Duodenal mucosa (tissue), 2 donors: Measurements from ENCODE around the gene CLDN7.

Experiments used
- H3K27ac ChIP-seq: one replicate; pipeline ENCODE4 v1.7.0; 2013; ENCODE audit warnings: low read depth, low read length
- H3K27me3 ChIP-seq, 2 donors: one replicate each; pipeline ENCODE4 v1.7.0; 2013; ENCODE audit warnings: low read length in 2 of 2, control low read depth in 1 of 2; ENCODE audit not compliant: insufficient read depth in 2 of 2, control insufficient read depth in 1 of 2
- H3K36me3 ChIP-seq, 2 donors: one replicate each; pipeline ENCODE4 v1.7.0; 2013; ENCODE audit warnings: low read length in 2 of 2, control low read depth in 1 of 2; ENCODE audit not compliant: insufficient read depth in 2 of 2, control insufficient read depth in 1 of 2
- H3K4me1 ChIP-seq, 2 donors: one replicate each; pipeline ENCODE4 v1.7.0; 2013; ENCODE audit warnings: low read length in 2 of 2, control low read depth in 1 of 2; ENCODE audit not compliant: insufficient read depth in 2 of 2, control insufficient read depth in 1 of 2
- H3K4me3 ChIP-seq, 2 donors: one replicate each; pipeline ENCODE4 v1.7.0; 2013; ENCODE audit warnings: low read length in 2 of 2, low read depth in 1 of 2
- H3K9ac ChIP-seq, 2 donors: one replicate each; pipeline ENCODE4 v1.7.0; 2013; ENCODE audit warnings: low read length in 2 of 2, low read depth in 1 of 2
- H3K9me3 ChIP-seq, 2 donors: one replicate each; pipeline ENCODE4 v1.7.0; 2013; ENCODE audit warnings: low read length in 2 of 2, control low read depth in 1 of 2; ENCODE audit not compliant: control insufficient read depth in 1 of 2

Gene CLDN7

GRCh38 chr17:7263801-7264078 is 1.5 kb upstream of the CLDN7 start:
- H3K9ac ChIP-seq: peak overlapping the region; percentile 94 to 98
- H3K27ac ChIP-seq: peak overlapping the region; percentile 91
- peaks cover 7 to 25% of the 10 kb centered on the region in 2 donors for H3K4me1 ChIP-seq
- H3K9me3 ChIP-seq: no peaks in the 10 kb centered on the region
- H3K27me3 ChIP-seq: peaks cover 0 to 12% of the 10 kb centered on the region in 2 donors
- peaks cover 10 to 14% of the 10 kb centered on the region in 2 donors for H3K36me3 ChIP-seq
- peak overlapping the region; percentile 85 to 94 for H3K4me3 ChIP-seq

- H3K9ac ChIP-seq: peak overlapping the region; percentile 94 to 98
- peaks cover 10 to 20% of the 10 kb centered on the region in 2 donors for H3K36me3 ChIP-seq
- peaks cover 12 to 28% of the 10 kb centered on the region in 2 donors for H3K4me1 ChIP-seq
- peaks cover 0 to 12% of the 10 kb centered on the region in 2 donors for H3K27me3 ChIP-seq
- H3K4me3 ChIP-seq: peak overlapping the region; percentile 85 to 94
- no peaks in the 10 kb centered on the region for H3K9me3 ChIP-seq
- peak overlapping the region; percentile 91 for H3K27ac ChIP-seq
These were observed 890 bp upstream of the CLDN7 start for GRCh38 chr17:7262935-7263800.

- peak overlapping the region; percentile 97 for H3K27ac ChIP-seq
- H3K27me3 ChIP-seq: peaks cover 0 to 12% of the 10 kb centered on the region in 2 donors
- H3K4me3 ChIP-seq: peak overlapping the region; percentile 92 to 94
- H3K9ac ChIP-seq: peak overlapping the region; percentile 94 to 98
- H3K36me3 ChIP-seq: peaks cover 10 to 32% of the 10 kb centered on the region in 2 donors
- no peaks in the 10 kb centered on the region for H3K9me3 ChIP-seq
- peaks cover 12 to 29% of the 10 kb centered on the region in 2 donors for H3K4me1 ChIP-seq
These were observed 693 bp downstream of the CLDN7 start for GRCh38 chr17:7261379-7262191.

- Histone ChIP-seq H3K4me1 (peaks cover 12 to 36% of the 10 kb centered on the region in 2 donors), H3K9ac (peak overlapping the region; percentile 94 to 98), H3K9me3 (no peaks in the 10 kb centered on the region), H3K4me3 (peak overlapping the region; percentile 92 to 94), H3K36me3 (peaks cover 10 to 38% of the 10 kb centered on the region in 2 donors), H3K27ac (peak overlapping the region; percentile 97), H3K27me3 (peaks cover 0 to 12% of the 10 kb centered on the region in 2 donors)
These were observed 1.5 kb downstream of the CLDN7 start for GRCh38 chr17:7260651-7261378.

GRCh38 chr17:7260151-7260550 is 2.1 kb downstream of the CLDN7 start:
- peak overlapping the region; percentile 97 for H3K27ac ChIP-seq

GRCh38 chr17:7259555-7259889 is 2.8 kb downstream of the CLDN7 start:
- Histone ChIP-seq H3K27ac (peak overlapping the region; percentile 86), H3K9me3 (no peaks in the 10 kb centered on the region), H3K36me3 (peaks cover 14 to 48% of the 10 kb centered on the region in 2 donors), H3K4me3 (peak overlapping the region; percentile 66 to 92), H3K27me3 (peaks cover 0 to 12% of the 10 kb centered on the region in 2 donors), H3K9ac (peak overlapping the region; percentile 94 to 98), H3K4me1 (peaks cover 12 to 42% of the 10 kb centered on the region in 2 donors)

More at GRCh38 chr17:7260151-7260550, 2.1 kb downstream of the CLDN7 start:
- Histone ChIP-seq H3K27me3 (peaks cover 0 to 12% of the 10 kb centered on the region in 2 donors), H3K9ac (peak overlapping the region; percentile 94 to 98), H3K4me3 (peak overlapping the region; percentile 92 to 94), H3K9me3 (no peaks in the 10 kb centered on the region), H3K4me1 (peaks cover 12 to 36% of the 10 kb centered on the region in 2 donors), H3K36me3 (peaks cover 10 to 42% of the 10 kb centered on the region in 2 donors)

- peak overlapping the region; percentile 94 to 98 for H3K9ac ChIP-seq
- peaks cover 12 to 48% of the 10 kb centered on the region in 2 donors for H3K4me1 ChIP-seq
- peak overlapping the region; percentile 66 to 92 for H3K4me3 ChIP-seq
- peak overlapping the region; percentile 86 for H3K27ac ChIP-seq
- H3K36me3 ChIP-seq: peaks cover 20 to 53% of the 10 kb centered on the region in 2 donors
- H3K9me3 ChIP-seq: no peaks in the 10 kb centered on the region
- H3K27me3 ChIP-seq: peaks cover 0 to 12% of the 10 kb centered on the region in 2 donors
These were observed 3.3 kb downstream of the CLDN7 start for GRCh38 chr17:7258731-7259554.

- H3K4me1 ChIP-seq: peaks cover 21 to 45% of the 10 kb centered on the region in 2 donors
- H3K9me3 ChIP-seq: no peaks in the 10 kb centered on the region
- H3K27me3 ChIP-seq: no peaks in the 10 kb centered on the region
- H3K9ac ChIP-seq: no peak overlapping the region
- peaks cover 20 to 53% of the 10 kb centered on the region in 2 donors for H3K36me3 ChIP-seq
- no peak overlapping the region for H3K27ac ChIP-seq
- H3K4me3 ChIP-seq: no peak overlapping the region
These were observed 5.4 kb downstream of the CLDN7 start for GRCh38 chr17:7256766-7257456.

GRCh38 chr17:7254511-7254910 is 7.8 kb downstream of the CLDN7 start:
- Histone ChIP-seq H3K4me3 (no peak overlapping the region), H3K27ac (no peak overlapping the region), H3K9me3 (no peaks in the 10 kb centered on the region), H3K27me3 (no peaks in the 10 kb centered on the region), H3K4me1 (peaks cover 30 to 53% of the 10 kb centered on the region in 2 donors), H3K9ac (peak overlapping the region in 1 of 2 donors; percentile 32), H3K36me3 (peaks cover 13 to 46% of the 10 kb centered on the region in 2 donors)
